Measurements from ENCODE around the gene MCC.

MCC gene

DNA sequence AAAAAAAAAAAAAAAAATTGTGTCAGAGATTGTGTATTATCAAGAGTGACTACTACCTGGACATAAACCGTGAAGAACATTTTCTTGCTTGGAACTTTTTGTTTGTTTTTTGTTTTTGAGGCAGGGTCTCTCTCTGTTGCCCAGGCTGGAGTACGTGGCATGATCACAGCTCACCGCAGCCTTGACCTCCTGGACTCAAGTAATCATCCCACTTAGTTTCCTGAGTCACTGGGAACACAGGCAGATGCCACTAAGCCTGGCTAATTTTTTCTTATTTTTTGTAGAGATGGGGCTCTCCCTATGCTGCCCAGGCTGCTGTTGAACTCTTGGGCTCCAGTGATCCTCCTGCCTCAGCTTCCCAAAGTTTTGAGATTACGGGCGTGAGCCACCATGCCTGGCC, 485.8 kb downstream of the MCC start:
- no peaks in the 10 kb centered on the region for H4K20me1 ChIP-seq (ENCODE audit: insufficient read depth, low read length)
- H3K9ac ChIP-seq (ENCODE audit: low read length), result no peak overlapping the region
- 0 out of 2 replicates have a peak, but pooled peaks cover 3% of the 10 kb centered on the region for H3K36me3 ChIP-seq (replicated peaks; ENCODE audit: insufficient read depth, low read length)
- no peak overlapping the region for H3K4me2 ChIP-seq (ENCODE audit: low read depth, low read length)
- TF ChIP-seq, protein P1, sequence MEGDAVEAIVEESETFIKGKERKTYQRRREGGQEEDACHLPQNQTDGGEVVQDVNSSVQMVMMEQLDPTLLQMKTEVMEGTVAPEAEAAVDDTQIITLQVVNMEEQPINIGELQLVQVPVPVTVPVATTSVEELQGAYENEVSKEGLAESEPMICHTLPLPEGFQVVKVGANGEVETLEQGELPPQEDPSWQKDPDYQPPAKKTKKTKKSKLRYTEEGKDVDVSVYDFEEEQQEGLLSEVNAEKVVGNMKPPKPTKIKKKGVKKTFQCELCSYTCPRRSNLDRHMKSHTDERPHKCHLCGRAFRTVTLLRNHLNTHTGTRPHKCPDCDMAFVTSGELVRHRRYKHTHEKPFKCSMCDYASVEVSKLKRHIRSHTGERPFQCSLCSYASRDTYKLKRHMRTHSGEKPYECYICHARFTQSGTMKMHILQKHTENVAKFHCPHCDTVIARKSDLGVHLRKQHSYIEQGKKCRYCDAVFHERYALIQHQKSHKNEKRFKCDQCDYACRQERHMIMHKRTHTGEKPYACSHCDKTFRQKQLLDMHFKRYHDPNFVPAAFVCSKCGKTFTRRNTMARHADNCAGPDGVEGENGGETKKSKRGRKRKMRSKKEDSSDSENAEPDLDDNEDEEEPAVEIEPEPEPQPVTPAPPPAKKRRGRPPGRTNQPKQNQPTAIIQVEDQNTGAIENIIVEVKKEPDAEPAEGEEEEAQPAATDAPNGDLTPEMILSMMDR (IDR thresholded peaks at IDR 0.05; ENCODE audit: low read length), result no peak
- TF ChIP-seq EZH2phosphoT487 (IDR thresholded peaks at IDR 0.05; ENCODE audit: low read length), result no peak
- TF ChIP-seq EZH2 (optimal IDR thresholded peaks at IDR 0.05; ENCODE audit: low read depth, low read length), result no peak
- H3K4me1 ChIP-seq (ENCODE audit: low read length), result no peaks in the 10 kb centered on the region
- no peaks in the 10 kb centered on the region for H3K27me3 ChIP-seq (replicated peaks; ENCODE audit: insufficient read depth, low read length)
- H3K79me2 ChIP-seq (ENCODE audit: low read length), result peaks cover 24% of the 10 kb centered on the region
- no peak overlapping the region for H2AFZ ChIP-seq (ENCODE audit: low read length)
- DNase-seq, result no peak
- no peak overlapping the region for H3K27ac ChIP-seq (ENCODE audit: low read length)
- no peaks in the 10 kb centered on the region for H3K9me3 ChIP-seq (replicated peaks; ENCODE audit: insufficient read depth, low read length)
- no peaks in the 10 kb centered on the region for H3F3A ChIP-seq (ENCODE audit: insufficient read depth, low read length)
- H3K4me3 ChIP-seq (ENCODE audit: low read length), result no peak overlapping the region
- H3K9me2 ChIP-seq (replicated peaks; ENCODE audit: insufficient read depth, low read length), result no peaks in the 10 kb centered on the region

DNA sequence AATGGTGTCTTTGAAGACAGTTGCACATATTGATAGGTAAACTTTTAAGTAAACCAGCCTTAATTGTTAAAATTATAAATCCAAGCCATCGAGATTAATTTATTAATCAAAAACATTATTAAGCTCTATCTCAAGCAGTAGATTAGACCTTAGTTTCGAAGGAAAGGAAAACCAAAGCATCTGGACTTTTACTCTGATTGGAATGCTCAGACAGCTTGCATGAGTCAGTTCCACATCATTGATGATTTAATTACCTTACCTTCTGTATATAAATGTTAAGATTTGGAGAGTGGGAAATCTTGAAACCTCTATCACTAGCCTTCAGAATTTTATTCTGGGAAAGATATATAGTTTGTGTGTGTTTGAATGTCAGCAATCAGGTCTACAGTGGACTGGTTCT, 487.8 kb downstream of the MCC start:
- Histone ChIP-seq H3F3A (ENCODE audit: insufficient read depth, low read length) (no peaks in the 10 kb centered on the region), H3K27me3 (replicated peaks; ENCODE audit: insufficient read depth, low read length) (no peaks in the 10 kb centered on the region), H3K4me1 (ENCODE audit: low read length) (peaks cover 8% of the 10 kb centered on the region; the same call in 1 of the 2 replicates), H3K79me2 (ENCODE audit: low read length) (peaks cover 43% of the 10 kb centered on the region), H3K9ac (ENCODE audit: low read length) (no peak overlapping the region), H4K20me1 (ENCODE audit: insufficient read depth, low read length) (no peaks in the 10 kb centered on the region), H3K27ac (ENCODE audit: low read length) (no peak overlapping the region), H3K9me2 (replicated peaks; ENCODE audit: insufficient read depth, low read length) (no peaks in the 10 kb centered on the region), H2AFZ (ENCODE audit: low read length) (no peak overlapping the region), H3K4me3 (ENCODE audit: low read length) (no peak overlapping the region), H3K9me3 (replicated peaks; ENCODE audit: insufficient read depth, low read length) (no peaks in the 10 kb centered on the region), H3K36me3 (replicated peaks; ENCODE audit: insufficient read depth, low read length) (0 out of 2 replicates have a peak, but pooled peaks cover 3% of the 10 kb centered on the region), H3K4me2 (ENCODE audit: low read depth, low read length) (no peak overlapping the region)
- DNase-seq, result no peak
- no peak for TF ChIP-seq EZH2 (optimal IDR thresholded peaks at IDR 0.05; ENCODE audit: low read depth, low read length)
- no peak for TF ChIP-seq EZH2phosphoT487 (IDR thresholded peaks at IDR 0.05; ENCODE audit: low read length)
- TF ChIP-seq, protein P1 (IDR thresholded peaks at IDR 0.05; ENCODE audit: low read length), result no peak

DNA sequence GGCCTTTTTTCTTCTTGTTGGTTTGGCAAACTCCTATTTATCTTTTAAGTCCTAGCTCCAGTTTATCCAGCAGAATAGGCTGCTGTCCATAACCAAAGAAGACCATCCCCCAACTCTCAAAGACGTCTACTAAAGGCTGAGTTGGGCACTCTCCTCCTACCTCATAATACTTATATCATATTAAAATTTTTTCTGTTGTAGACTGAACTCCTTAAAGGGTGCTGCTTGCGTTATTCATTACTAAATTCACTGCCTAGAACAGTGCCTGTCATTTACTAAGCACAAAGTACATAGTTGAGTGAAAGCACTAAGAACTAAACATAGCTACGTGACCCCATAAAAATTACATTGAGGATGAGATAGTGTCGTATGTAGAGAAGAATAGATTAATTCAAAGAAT, 490.0 kb downstream of the MCC start:
- no peaks in the 10 kb centered on the region for H3K36me3 ChIP-seq (replicated peaks; ENCODE audit: insufficient read depth, low read length)
- H3K4me2 ChIP-seq (ENCODE audit: low read depth, low read length), result no peak overlapping the region
- H3F3A ChIP-seq (ENCODE audit: insufficient read depth, low read length), result no peaks in the 10 kb centered on the region
- no peaks in the 10 kb centered on the region for H4K20me1 ChIP-seq (ENCODE audit: insufficient read depth, low read length)
- H3K4me1 ChIP-seq (ENCODE audit: low read length), result peaks cover 8% of the 10 kb centered on the region; the same call in 1 of the 2 replicates
- H3K9ac ChIP-seq (ENCODE audit: low read length), result no peak overlapping the region
- H3K9me2 ChIP-seq (replicated peaks; ENCODE audit: insufficient read depth, low read length), result no peaks in the 10 kb centered on the region
- peaks cover 47% of the 10 kb centered on the region for H3K79me2 ChIP-seq (ENCODE audit: low read length)
- H3K9me3 ChIP-seq (replicated peaks; ENCODE audit: insufficient read depth, low read length), result no peaks in the 10 kb centered on the region
- no peaks in the 10 kb centered on the region for H3K27me3 ChIP-seq (replicated peaks; ENCODE audit: insufficient read depth, low read length)
- TF ChIP-seq EZH2 (optimal IDR thresholded peaks at IDR 0.05; ENCODE audit: low read depth, low read length) (no peak), EZH2phosphoT487 (IDR thresholded peaks at IDR 0.05; ENCODE audit: low read length) (no peak)
- TF ChIP-seq, protein P1 (IDR thresholded peaks at IDR 0.05; ENCODE audit: low read length), result no peak
- no peak overlapping the region for H3K4me3 ChIP-seq (ENCODE audit: low read length)
- no peak overlapping the region for H3K27ac ChIP-seq (ENCODE audit: low read length)
- H2AFZ ChIP-seq (ENCODE audit: low read length), result no peak overlapping the region
- no peak for DNase-seq

All from MM.1S (cell line).